SJCRH30 (cell line): ENCODE data around the gene ATPAF2. TPM values are rescaled to one million over a fixed set of nuclear protein-coding genes. Genes with fewer than 3 reads are reported as not detected.

Experiments used
- DNase-seq, 2 experiments: peaks; one replicate each; pipeline ENCODE4 v3.0.0-alpha.2; 2015 to 2020
- H3K27ac ChIP-seq: fragments of 250-450 bp; sonication (Bioruptor Pico); 2 replicates; pipeline ENCODE4 v1.5.1; 2020; ENCODE audit warnings: mild to moderate bottlenecking, moderate library complexity
- H3K27me3 ChIP-seq: fragments of 250-450 bp; sonication (Bioruptor Pico); 2 replicates; pipeline ENCODE4 v1.5.1; 2020; ENCODE audit warnings: mild to moderate bottlenecking, moderate library complexity
- H3K36me3 ChIP-seq: fragments of 250-450 bp; sonication (Bioruptor Pico); 2 replicates; pipeline ENCODE4 v1.5.1; 2020; ENCODE audit warnings: mild to moderate bottlenecking, moderate library complexity
- H3K4me1 ChIP-seq: fragments of 250-450 bp; sonication (Bioruptor Pico); 2 replicates; pipeline ENCODE4 v1.5.1; 2020; ENCODE audit warnings: mild to moderate bottlenecking, moderate library complexity
- H3K4me3 ChIP-seq: fragments of 250-450 bp; sonication (Bioruptor Pico); 2 replicates; pipeline ENCODE4 v1.5.1; 2020; ENCODE audit warnings: mild to moderate bottlenecking, moderate library complexity
- H3K9me3 ChIP-seq: fragments of 250-450 bp; sonication (Bioruptor Pico); replicated peaks from 2 replicates; pipeline ENCODE4 v1.5.1; 2020; ENCODE audit warnings: mild to moderate bottlenecking, moderate library complexity
- total RNA-seq: library from RNA; depleted of rRNA; stranded (reverse); fragments of >200 nt; shearing (Covaris generic); gene quantifications from 2 replicates; pipeline ENCODE4 v1.2.3, GENCODE V29; 2014

ATPAF2 gene
- total RNA-seq, 1 experiment from 2014 or later = 58.3 TPM

DNA sequence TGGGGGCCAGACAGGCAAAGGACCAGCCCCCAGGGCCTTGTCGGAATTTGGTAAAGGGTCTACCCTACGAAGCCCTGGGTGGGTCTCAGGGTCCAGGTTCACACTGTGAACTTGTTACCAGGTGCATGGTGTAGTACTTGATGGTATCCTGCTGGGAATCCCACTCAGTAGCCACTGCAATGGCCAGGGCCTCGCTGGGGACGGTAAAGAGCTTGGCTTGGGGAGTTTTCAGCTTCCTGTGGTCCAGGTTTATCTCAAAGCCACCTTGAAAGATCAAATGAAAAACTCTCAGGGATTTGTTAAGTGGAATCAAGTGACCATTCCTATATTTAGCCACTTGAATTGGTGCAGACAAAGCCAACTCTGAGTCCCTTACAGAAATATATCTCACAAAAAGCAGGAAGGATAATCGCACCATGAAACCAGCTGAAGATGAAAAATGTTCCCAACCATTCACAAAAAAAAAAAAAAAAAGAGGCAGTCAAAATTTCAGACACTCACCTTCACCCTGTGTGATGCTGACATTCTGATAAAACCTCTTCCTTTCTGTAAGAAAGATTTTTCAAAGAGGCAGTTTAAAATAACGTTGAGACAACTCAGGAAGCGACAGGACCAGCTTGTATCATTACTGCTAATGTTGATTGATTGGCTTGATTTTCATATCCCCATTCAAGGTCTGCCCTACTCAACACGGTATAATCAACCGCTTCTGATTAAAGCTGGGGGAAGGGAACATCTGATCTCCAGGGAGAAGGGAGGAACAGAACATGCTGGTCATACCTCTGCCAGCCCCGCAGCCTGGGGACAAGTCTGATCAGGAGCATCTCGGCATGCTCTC lies 10.6 kb downstream of the ATPAF2 start:
- no peak for DNase-seq
- no peaks in the 10 kb centered on the region for H3K4me1 ChIP-seq
- no peak overlapping the region for H3K27ac ChIP-seq
- no peaks in the 10 kb centered on the region for H3K9me3 ChIP-seq
- H3K27me3 ChIP-seq = no peaks in the 10 kb centered on the region
- no peak overlapping the region for H3K4me3 ChIP-seq
- no peaks in the 10 kb centered on the region for H3K36me3 ChIP-seq

- no peaks in the 10 kb centered on the region for H3K4me1 ChIP-seq
- no peaks in the 10 kb centered on the region for H3K9me3 ChIP-seq
- no peak overlapping the region for H3K4me3 ChIP-seq
- no peak overlapping the region for H3K27ac ChIP-seq
- DNase-seq = no peak
- H3K27me3 ChIP-seq = no peaks in the 10 kb centered on the region
- H3K36me3 ChIP-seq = no peaks in the 10 kb centered on the region
Observed at GRCh38 chr17:18027280-18027679, 11.7 kb downstream of the ATPAF2 start.

DNA sequence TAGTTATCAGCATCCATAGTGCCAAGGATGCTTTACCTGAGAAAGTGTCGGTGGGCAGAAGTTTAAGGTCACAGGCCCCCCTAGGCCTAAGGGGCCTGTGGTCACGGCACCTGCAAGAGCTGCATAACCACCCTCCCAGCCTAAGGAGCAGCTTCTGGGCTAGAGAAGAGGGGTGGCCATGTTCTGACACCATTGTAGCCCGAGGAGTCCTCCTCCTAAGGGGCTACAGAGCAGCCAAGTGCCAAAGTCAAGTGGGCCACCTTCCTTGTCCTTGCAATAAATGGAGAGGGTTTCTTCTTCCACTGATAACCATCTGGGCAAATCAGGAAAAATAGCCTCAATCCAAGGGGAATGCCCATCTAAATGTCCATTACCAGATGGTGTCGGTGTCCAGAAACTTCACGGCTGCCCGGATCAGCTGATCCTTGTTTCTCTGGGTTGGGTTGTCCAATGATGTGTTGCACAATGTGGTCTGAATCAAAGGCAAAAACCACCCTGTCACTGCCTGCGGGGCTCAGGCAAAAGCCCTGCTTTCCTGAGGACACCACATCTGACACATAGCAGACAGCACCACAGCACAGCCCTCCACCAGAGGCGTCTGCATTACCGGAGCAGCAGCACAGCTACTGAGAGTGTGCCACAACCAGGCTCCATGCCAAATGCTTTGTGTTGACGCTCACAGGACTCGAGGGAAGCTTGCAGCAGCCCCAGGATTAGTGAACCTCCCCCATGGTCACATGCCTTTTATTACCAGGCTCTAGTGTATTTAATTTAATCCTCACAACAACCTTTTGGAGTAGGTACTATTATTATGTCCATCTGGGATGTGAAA lies 12.8 kb downstream of the ATPAF2 start:
- Histone ChIP-seq H3K27me3 (no peaks in the 10 kb centered on the region), H3K9me3 (no peaks in the 10 kb centered on the region), H3K36me3 (no peaks in the 10 kb centered on the region), H3K4me1 (no peaks in the 10 kb centered on the region), H3K4me3 (no peak overlapping the region), H3K27ac (no peak overlapping the region)
- DNase-seq = no peak

DNA sequence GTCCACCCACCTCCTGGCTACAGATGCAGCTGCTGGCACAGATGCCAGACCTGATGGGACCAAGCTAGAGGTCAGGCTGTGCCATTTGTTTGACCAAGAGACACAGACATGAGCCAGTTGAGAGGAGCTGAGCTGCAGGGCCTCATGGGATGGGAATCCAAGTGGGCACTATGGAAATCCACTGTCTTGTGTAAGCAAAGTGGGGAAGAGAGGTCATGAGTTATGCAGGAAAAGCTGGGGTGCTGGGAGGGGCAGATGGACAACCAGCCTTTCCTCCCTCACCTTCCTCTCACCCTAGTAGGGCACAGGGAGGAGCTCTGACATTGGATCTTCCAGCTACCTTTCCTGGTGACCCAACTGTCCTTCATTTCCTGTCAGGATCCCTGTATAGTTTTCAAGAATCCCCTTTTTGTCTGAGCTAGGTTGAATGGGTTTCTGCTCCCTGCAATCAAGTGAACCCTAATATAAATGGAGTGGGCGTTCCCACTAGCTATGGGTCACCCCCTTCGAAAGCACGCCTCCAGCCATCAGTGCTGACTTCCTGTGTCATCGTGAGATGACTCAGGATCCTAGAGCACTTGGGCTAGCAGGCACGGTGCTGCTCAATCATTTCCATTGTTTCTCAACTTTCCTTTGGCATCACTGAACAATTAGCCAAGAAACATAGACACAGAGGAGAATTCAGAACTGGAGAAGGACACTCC lies 13.6 kb downstream of the ATPAF2 start:
- Histone ChIP-seq H3K4me1 (no peaks in the 10 kb centered on the region), H3K27me3 (no peaks in the 10 kb centered on the region), H3K36me3 (no peaks in the 10 kb centered on the region; the same call in 1 of the 2 replicates), H3K4me3 (no peak overlapping the region), H3K27ac (no peak overlapping the region), H3K9me3 (no peaks in the 10 kb centered on the region)
- DNase-seq = no peak

- H3K4me1 ChIP-seq = no peaks in the 10 kb centered on the region
- H3K27me3 ChIP-seq = no peaks in the 10 kb centered on the region
- no peak for DNase-seq
- H3K9me3 ChIP-seq = no peaks in the 10 kb centered on the region
- H3K36me3 ChIP-seq = no peaks in the 10 kb centered on the region; the same call in 1 of the 2 replicates
- no peak overlapping the region for H3K27ac ChIP-seq
- no peak overlapping the region for H3K4me3 ChIP-seq
Observed at GRCh38 chr17:18021372-18021771, 17.6 kb downstream of the ATPAF2 start.

DNA sequence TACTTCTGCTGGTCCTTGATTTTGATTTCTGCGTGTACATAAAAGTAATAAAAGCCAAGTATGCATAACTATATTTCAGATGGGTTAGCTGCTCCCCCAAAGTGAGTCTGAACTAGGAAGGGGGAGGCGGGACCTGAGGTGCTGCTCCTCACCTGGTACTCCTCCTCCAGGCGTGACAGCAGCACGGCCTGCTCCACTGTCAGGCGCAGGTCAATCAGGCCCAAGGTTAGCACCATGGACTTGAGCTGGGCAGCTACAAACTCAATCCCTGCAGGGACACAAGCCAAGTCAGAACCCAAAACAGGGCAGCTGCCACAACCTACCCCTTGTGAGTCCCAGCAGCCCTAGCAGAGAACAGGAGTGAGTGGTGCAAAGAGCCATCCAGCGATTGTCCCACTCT lies 18.0 kb downstream of the ATPAF2 start:
- H3K27me3 ChIP-seq = no peaks in the 10 kb centered on the region
- H3K4me1 ChIP-seq = no peaks in the 10 kb centered on the region
- H3K27ac ChIP-seq = no peak overlapping the region
- no peaks in the 10 kb centered on the region for H3K9me3 ChIP-seq
- H3K4me3 ChIP-seq = no peak overlapping the region
- DNase-seq = no peak
- peaks cover under 1% of the 10 kb centered on the region; the same call in 1 of the 2 replicates for H3K36me3 ChIP-seq

GRCh38 chr17:18019838-18020154 lies 19.2 kb downstream of the ATPAF2 start:
- Histone ChIP-seq H3K27me3 (no peaks in the 10 kb centered on the region), H3K27ac (no peak overlapping the region), H3K4me1 (no peaks in the 10 kb centered on the region)

DNA sequence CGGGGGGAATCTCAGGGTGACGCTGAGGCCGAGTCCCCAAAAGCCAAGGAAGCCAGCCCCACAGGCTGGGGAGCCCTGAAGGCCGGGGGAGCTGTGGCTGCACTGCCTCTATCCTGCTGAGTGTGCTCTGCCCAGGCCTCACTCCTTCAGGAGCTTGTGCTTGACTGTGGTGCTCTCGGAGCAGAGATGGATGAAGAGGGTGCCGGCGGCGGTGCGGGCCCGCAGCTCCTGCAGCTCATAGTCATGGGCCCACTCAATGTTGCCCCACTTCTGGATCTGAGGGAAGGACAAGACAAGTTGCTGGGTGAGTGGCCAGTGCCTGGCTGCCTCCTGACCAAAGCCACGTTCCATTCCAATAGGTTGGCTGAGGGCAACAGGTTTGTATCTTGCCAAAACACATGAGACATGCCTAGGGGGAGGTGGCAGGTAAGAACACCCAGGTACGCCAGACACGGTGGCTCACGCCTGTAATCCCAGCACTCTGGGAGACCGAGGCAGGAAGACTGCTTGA lies 20.5 kb downstream of the ATPAF2 start:
- H3K36me3 ChIP-seq = peaks cover 2% of the 10 kb centered on the region; the same call in 1 of the 2 replicates
- H3K4me1 ChIP-seq = no peaks in the 10 kb centered on the region
- no peaks in the 10 kb centered on the region for H3K9me3 ChIP-seq
- no peak overlapping the region for H3K4me3 ChIP-seq
- DNase-seq = no peak
- H3K27me3 ChIP-seq = no peaks in the 10 kb centered on the region
- H3K27ac ChIP-seq = no peak overlapping the region

More at GRCh38 chr17:18019838-18020154, 19.2 kb downstream of the ATPAF2 start:
- no peaks in the 10 kb centered on the region for H3K9me3 ChIP-seq
- H3K36me3 ChIP-seq = peaks cover 2% of the 10 kb centered on the region; the same call in 1 of the 2 replicates
- no peak overlapping the region for H3K4me3 ChIP-seq
- no peak for DNase-seq

GRCh38 chr17:18017958-18018357 lies 21.0 kb downstream of the ATPAF2 start:
- Histone ChIP-seq H3K27me3 (no peaks in the 10 kb centered on the region), H3K36me3 (peaks cover 2% of the 10 kb centered on the region; the same call in 1 of the 2 replicates), H3K4me3 (no peak overlapping the region), H3K9me3 (no peaks in the 10 kb centered on the region), H3K27ac (no peak overlapping the region), H3K4me1 (no peaks in the 10 kb centered on the region)
- no peak for DNase-seq

GRCh38 chr17:18016426-18016825 lies 22.5 kb downstream of the ATPAF2 start:
- Histone ChIP-seq H3K36me3 (peaks cover 2% of the 10 kb centered on the region; the same call in 1 of the 2 replicates), H3K4me1 (no peaks in the 10 kb centered on the region), H3K9me3 (no peaks in the 10 kb centered on the region), H3K4me3 (no peak overlapping the region), H3K27ac (no peak overlapping the region), H3K27me3 (no peaks in the 10 kb centered on the region)
- no peak for DNase-seq

- peaks cover 2% of the 10 kb centered on the region; the same call in 1 of the 2 replicates for H3K36me3 ChIP-seq
- H3K9me3 ChIP-seq = no peaks in the 10 kb centered on the region
- no peak for DNase-seq
- H3K4me1 ChIP-seq = no peaks in the 10 kb centered on the region
- H3K27me3 ChIP-seq = no peaks in the 10 kb centered on the region
- no peak overlapping the region for H3K4me3 ChIP-seq
- no peak overlapping the region for H3K27ac ChIP-seq
Observed at GRCh38 chr17:18015593-18015992, 23.4 kb downstream of the ATPAF2 start.

DNA sequence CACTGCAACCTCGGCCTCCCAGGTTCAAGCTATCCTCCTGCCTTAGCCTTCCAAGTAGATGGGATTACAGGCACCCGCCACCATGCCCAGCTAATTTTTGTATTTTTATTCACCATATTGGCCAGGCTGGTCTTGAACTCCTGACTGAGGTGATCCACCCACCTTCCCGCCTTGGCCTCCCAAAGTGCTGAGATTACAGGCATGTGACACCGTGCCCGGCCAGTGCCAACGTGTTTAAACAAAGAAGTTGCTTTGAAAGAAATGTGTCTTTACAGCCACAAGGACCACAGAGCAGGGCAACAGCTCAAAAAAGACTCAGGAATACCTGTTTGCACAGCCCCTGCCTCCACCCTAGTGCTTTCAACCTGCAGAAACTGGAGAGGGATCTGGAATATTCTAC lies 25.0 kb downstream of the ATPAF2 start:
- no peak overlapping the region for H3K4me3 ChIP-seq
- H3K27me3 ChIP-seq = no peaks in the 10 kb centered on the region
- no peak overlapping the region for H3K27ac ChIP-seq
- H3K4me1 ChIP-seq = no peaks in the 10 kb centered on the region; the same call in 1 of the 2 replicates
- no peak for DNase-seq
- H3K36me3 ChIP-seq = peaks cover 2% of the 10 kb centered on the region; the same call in 1 of the 2 replicates
- no peaks in the 10 kb centered on the region for H3K9me3 ChIP-seq

DNA sequence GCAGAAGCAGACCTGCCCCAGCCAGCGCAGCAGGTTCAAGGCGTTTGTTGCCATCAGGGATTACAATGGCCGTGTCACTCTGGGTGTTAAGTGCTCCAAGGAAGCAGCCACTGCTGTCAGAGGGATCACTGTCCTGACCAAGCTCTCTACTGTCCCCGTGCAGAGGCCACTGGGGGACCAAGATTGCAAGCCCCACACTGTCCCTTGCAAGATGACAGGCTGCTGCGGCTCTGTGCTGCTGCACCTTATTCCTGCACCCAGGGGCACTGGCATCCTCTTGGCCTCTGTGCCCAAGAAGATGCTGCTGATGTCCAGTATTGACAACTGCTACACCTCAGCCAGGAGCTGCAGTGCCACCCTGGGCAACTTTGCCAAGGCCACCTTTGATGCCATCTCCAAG lies 27.7 kb downstream of the ATPAF2 start:
- no peak overlapping the region for H3K27ac ChIP-seq
- no peaks in the 10 kb centered on the region for H3K9me3 ChIP-seq
- no peaks in the 10 kb centered on the region; the same call in 1 of the 2 replicates for H3K4me1 ChIP-seq
- no peak overlapping the region for H3K4me3 ChIP-seq
- no peak for DNase-seq
- H3K27me3 ChIP-seq = no peaks in the 10 kb centered on the region
- H3K36me3 ChIP-seq = peaks cover 2% of the 10 kb centered on the region; the same call in 1 of the 2 replicates

DNA sequence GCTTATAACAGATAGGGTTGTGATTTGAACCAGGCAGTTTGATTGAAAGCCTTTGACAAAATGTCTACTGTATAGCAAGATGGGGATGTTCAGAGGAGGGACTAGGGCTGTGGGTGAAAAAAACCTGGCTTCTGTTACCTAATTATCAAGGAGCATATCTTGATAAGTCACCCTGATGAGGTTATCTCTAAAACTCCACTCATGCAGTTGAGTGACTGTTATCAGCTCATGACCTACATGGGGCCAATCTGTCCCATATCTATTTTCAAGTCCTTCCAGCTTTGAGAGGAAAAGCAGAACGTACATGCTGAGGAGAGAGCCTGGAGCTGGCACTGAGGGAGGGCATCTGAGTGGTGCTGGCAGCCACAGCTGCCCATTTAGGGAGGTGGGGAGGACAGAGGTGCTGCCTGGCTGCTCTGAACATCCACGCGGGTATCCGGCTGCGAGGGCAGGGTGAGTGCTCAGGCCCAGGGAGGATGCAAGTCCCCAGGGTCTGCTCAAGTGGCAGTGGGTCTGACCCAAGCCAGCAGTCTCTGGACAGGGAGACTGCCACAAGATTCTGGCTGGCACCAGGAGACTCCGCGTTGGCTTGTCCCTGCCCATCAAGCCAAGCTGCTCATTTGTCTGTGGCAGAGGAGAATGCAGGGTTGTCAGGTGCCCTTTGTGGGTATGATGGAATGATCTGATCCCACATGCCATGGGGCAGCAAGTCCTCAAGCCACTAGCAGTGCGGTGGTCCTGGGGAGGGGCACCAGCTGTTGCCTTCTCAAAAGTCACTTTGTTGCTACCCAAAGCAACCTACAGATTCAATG lies 29.2 kb downstream of the ATPAF2 start:
- H3K27ac ChIP-seq = no peak overlapping the region
- no peaks in the 10 kb centered on the region; the same call in 1 of the 2 replicates for H3K4me1 ChIP-seq
- no peak for DNase-seq
- H3K36me3 ChIP-seq = no peaks in the 10 kb centered on the region; the same call in 1 of the 2 replicates
- H3K9me3 ChIP-seq = no peaks in the 10 kb centered on the region
- no peaks in the 10 kb centered on the region for H3K27me3 ChIP-seq
- H3K4me3 ChIP-seq = no peak overlapping the region
